ENCODE data around the gene CDK5RAP1.

- TF ChIP-seq POLR2A (IDR thresholded peaks at IDR 0.05) (no peak), POLR2AphosphoS5 (IDR thresholded peaks at IDR 0.05) (no peak)
- TF ChIP-seq, protein P1, sequence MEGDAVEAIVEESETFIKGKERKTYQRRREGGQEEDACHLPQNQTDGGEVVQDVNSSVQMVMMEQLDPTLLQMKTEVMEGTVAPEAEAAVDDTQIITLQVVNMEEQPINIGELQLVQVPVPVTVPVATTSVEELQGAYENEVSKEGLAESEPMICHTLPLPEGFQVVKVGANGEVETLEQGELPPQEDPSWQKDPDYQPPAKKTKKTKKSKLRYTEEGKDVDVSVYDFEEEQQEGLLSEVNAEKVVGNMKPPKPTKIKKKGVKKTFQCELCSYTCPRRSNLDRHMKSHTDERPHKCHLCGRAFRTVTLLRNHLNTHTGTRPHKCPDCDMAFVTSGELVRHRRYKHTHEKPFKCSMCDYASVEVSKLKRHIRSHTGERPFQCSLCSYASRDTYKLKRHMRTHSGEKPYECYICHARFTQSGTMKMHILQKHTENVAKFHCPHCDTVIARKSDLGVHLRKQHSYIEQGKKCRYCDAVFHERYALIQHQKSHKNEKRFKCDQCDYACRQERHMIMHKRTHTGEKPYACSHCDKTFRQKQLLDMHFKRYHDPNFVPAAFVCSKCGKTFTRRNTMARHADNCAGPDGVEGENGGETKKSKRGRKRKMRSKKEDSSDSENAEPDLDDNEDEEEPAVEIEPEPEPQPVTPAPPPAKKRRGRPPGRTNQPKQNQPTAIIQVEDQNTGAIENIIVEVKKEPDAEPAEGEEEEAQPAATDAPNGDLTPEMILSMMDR (IDR thresholded peaks at IDR 0.05): peak in 1 of 3 donors; percentile 26
Measured at GRCh38 chr20:33415948-33416347, 14.6 kb upstream of the CDK5RAP1 start.
